ENCODE measurements around the gene GUCY1A2.

- TF ChIP-seq CTCF (IDR thresholded peaks at IDR 0.05) (no peak), POLR2A (IDR thresholded peaks at IDR 0.05) (no peak)
These were observed 61.2 kb downstream of the GUCY1A2 start for GRCh38 chr11:106957030-106957482.
